Activated naive CD4-positive, alpha-beta T cell treated with anti-CD3 and anti-CD28 coated beads, Interleukin-2, amount 50 U/mL, for 24 hours (primary cell): ENCODE results near the gene APMAP.

Experiments used
- H3K27ac Mint-ChIP-seq: one replicate; pipeline ENCODE4 v1.8.0; 2021; ENCODE audit warnings: mild to moderate bottlenecking, mixed read lengths
- H3K27me3 Mint-ChIP-seq: one replicate; pipeline ENCODE4 v1.8.0; 2021; ENCODE audit warnings: mixed read lengths
- H3K36me3 Mint-ChIP-seq: one replicate; pipeline ENCODE4 v1.8.0; 2021; ENCODE audit warnings: mixed read lengths
- H3K4me1 Mint-ChIP-seq: one replicate; pipeline ENCODE4 v1.8.0; 2021; ENCODE audit warnings: mixed read lengths
- H3K4me3 Mint-ChIP-seq: one replicate; pipeline ENCODE4 v1.8.0; 2021; ENCODE audit warnings: mild to moderate bottlenecking, mixed read lengths
- H3K9me3 Mint-ChIP-seq: one replicate; pipeline ENCODE4 v1.8.0; 2021; ENCODE audit warnings: mixed read lengths

Gene APMAP

DNA sequence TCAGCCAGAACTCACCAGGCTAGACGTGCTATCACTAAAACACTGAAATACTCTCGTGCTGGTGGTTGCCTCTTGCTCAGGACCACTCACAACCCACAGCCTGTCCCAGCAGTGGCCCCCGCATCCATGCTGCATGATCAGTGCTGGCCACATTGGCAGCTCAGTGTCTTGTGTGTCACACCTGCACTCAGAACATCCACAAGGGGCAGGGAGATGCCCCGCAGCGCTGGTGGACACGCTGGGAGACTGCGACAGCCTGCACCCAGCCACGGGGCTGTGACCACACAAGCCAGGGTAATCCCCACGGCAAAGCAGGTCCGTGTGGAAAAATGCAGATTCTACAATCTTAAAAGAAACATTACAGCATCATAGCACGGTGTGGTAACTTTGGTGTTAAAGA is 23.9 kb upstream of the APMAP start:
- Mint-ChIP-seq H3K27ac (no peak overlapping the region), H3K4me1 (no peaks in the 10 kb centered on the region), H3K27me3 (no peaks in the 10 kb centered on the region), H3K4me3 (no peak overlapping the region), H3K9me3 (no peaks in the 10 kb centered on the region), H3K36me3 (peaks cover 3% of the 10 kb centered on the region)

- Mint-ChIP-seq H3K9me3 (no peaks in the 10 kb centered on the region), H3K4me1 (no peaks in the 10 kb centered on the region), H3K36me3 (peaks cover 3% of the 10 kb centered on the region), H3K27me3 (no peaks in the 10 kb centered on the region), H3K27ac (no peak overlapping the region), H3K4me3 (no peak overlapping the region)
Observed at GRCh38 chr20:25015986-25016385, 23.4 kb upstream of the APMAP start.

DNA sequence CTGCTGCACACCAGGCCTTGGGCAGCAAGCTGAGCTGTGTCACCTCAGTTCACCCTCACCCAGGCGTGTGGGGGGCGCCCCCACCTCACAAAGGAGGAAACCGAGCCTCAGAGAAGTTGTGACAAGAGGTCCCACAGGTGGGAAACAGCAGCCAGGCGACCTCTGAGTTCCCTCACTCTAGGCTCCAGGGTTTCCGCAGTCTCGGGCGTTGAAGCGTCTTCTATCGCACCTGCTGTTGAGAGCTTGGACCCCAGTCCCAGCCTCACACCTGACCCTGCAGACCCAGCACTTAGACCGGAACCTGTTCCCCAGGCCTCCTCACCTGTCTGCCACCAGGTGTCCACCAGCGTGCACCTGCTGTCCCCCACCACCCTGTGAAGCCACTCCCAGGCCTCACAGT is 22.3 kb upstream of the APMAP start:
- H3K36me3 Mint-ChIP-seq, result peaks cover 6% of the 10 kb centered on the region
- H3K27ac Mint-ChIP-seq, result peak overlapping the region; percentile 35
- H3K9me3 Mint-ChIP-seq, result no peaks in the 10 kb centered on the region
- no peak overlapping the region for H3K4me3 Mint-ChIP-seq
- H3K27me3 Mint-ChIP-seq, result no peaks in the 10 kb centered on the region
- no peaks in the 10 kb centered on the region for H3K4me1 Mint-ChIP-seq

DNA sequence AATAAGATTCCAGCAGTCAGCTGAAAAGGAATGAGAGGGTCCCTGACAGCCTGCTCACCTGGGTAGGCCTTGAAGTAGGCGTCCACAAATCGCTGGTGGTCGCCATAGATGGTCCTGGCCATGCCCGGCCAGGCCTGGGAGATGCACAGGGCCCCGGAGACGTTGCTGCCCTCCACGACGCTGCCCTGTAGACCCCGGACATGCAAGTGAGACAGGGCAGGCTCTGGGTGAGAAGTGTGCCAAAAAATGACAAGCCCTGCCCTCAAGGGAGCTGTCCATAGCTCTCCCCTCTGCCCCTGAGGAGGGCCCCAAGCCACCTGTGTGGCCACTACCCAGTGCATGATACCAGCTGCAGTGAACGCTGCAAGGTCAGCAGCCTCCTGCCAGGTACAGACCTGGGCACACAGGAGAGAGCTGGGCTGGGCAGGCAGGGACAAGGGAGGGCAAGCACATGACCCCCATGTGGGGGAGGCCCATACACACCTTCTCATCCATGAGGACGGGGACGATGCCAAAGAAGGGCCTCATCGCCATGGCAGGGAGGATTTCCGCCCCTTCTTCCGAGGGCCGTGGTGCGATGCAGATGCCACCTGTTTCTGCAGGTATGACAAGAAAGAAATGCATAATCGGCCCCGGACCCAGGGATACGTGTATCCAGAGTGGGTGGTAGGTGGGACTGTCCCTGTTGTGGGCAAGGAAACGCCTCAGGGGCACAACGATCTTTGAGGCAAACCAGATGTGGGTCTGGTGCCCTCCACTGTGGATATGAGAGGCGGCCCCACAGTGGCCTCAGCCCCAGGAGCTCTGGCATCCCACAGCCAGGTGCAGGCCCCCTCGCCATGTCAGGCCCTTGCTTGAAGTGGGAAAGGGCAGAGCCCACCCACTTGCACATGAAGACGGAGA is 21.2 kb upstream of the APMAP start:
- H3K4me1 Mint-ChIP-seq, result no peaks in the 10 kb centered on the region
- H3K9me3 Mint-ChIP-seq, result no peaks in the 10 kb centered on the region
- peaks cover 6% of the 10 kb centered on the region for H3K36me3 Mint-ChIP-seq
- no peaks in the 10 kb centered on the region for H3K27me3 Mint-ChIP-seq
- no peak overlapping the region for H3K4me3 Mint-ChIP-seq
- no peak overlapping the region for H3K27ac Mint-ChIP-seq

GRCh38 chr20:25012616-25013189 is 20.2 kb upstream of the APMAP start:
- H3K4me3 Mint-ChIP-seq, result no peak overlapping the region
- peaks cover 7% of the 10 kb centered on the region for H3K36me3 Mint-ChIP-seq

DNA sequence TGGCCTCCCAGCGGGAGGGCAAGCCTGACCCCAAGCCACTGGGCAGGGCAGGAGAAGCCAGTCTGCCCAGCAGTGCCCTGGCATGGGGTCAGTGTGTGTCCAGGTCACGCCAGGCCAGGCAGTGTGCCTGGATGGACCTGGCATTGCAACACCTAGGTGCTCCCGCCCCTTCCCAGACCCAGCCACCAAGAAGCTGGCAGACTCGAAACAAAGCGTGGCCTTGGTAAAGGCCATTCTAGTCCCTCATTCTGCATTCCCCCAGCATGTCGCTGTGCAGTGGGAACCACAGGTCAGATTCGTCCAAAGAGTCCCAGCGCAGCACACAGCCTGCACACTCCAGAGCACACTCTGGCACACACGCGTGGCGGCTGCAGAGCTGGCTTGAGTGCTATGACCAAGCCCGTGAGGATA is 19.3 kb upstream of the APMAP start:
- Mint-ChIP-seq H3K4me1 (no peaks in the 10 kb centered on the region), H3K27ac (no peak overlapping the region), H3K27me3 (no peaks in the 10 kb centered on the region), H3K4me3 (no peak overlapping the region), H3K9me3 (no peaks in the 10 kb centered on the region), H3K36me3 (peaks cover 9% of the 10 kb centered on the region)

More at GRCh38 chr20:25012616-25013189, 20.2 kb upstream of the APMAP start:
- Mint-ChIP-seq H3K27me3 (no peaks in the 10 kb centered on the region), H3K4me1 (no peaks in the 10 kb centered on the region), H3K9me3 (no peaks in the 10 kb centered on the region), H3K27ac (peak overlapping the region; percentile 51)

- H3K9me3 Mint-ChIP-seq, result no peaks in the 10 kb centered on the region
- no peak overlapping the region for H3K4me3 Mint-ChIP-seq
- H3K4me1 Mint-ChIP-seq, result no peaks in the 10 kb centered on the region
- H3K36me3 Mint-ChIP-seq, result peaks cover 12% of the 10 kb centered on the region
- no peaks in the 10 kb centered on the region for H3K27me3 Mint-ChIP-seq
- H3K27ac Mint-ChIP-seq, result no peak overlapping the region
Observed at GRCh38 chr20:25011261-25011660, 18.7 kb upstream of the APMAP start.

- Mint-ChIP-seq H3K36me3 (peaks cover 16% of the 10 kb centered on the region), H3K27ac (no peak overlapping the region), H3K27me3 (no peaks in the 10 kb centered on the region), H3K4me1 (no peaks in the 10 kb centered on the region), H3K4me3 (no peak overlapping the region), H3K9me3 (no peaks in the 10 kb centered on the region)
Observed at GRCh38 chr20:25009218-25010145, 16.9 kb upstream of the APMAP start.

GRCh38 chr20:25008388-25009217 is 16.1 kb upstream of the APMAP start:
- Mint-ChIP-seq H3K4me3 (no peak overlapping the region), H3K36me3 (peaks cover 20% of the 10 kb centered on the region), H3K27me3 (no peaks in the 10 kb centered on the region), H3K4me1 (no peaks in the 10 kb centered on the region), H3K27ac (no peak overlapping the region), H3K9me3 (no peaks in the 10 kb centered on the region)

DNA sequence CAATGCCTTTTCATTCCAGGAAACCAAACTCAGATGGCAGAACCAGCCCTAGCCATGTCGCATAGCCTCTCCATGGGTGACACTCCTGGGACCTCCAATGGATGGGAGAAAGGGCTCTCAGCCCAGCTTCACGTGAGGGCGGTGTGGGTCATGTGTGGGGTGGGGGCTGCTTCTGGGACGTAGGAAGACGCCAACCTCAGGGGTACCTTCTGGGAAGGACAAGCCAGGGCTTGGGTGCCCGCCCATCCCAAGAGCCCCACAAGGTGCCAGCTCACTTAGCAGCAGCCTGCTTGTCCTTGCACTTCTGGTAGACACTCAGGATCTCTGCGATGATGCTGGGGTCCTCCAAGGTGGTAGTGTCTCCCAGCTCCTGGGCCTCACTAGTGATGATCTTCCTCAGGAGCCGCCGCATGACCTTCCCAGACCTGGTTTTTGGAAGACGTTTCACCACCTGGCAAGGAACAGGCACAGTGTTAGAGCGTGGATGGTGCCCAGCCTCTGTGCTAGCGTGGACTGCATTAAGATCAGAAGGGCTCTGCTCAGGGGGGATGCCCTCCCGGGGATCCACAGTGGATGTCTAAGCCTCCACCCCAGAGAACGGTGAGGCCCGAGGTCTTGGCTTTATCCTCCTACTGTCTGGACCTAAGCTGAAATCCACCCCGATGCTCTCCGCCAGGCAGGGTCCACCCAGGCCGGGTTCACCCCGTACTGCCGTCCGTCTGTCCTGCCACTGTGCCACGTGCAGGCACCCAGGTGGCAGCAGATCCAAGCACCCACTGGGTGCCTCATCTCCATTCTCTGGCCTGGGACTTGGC is 15.1 kb upstream of the APMAP start:
- H3K27me3 Mint-ChIP-seq, result no peaks in the 10 kb centered on the region
- H3K27ac Mint-ChIP-seq, result no peak overlapping the region
- no peak overlapping the region for H3K4me3 Mint-ChIP-seq
- H3K36me3 Mint-ChIP-seq, result peaks cover 25% of the 10 kb centered on the region
- no peaks in the 10 kb centered on the region for H3K4me1 Mint-ChIP-seq
- H3K9me3 Mint-ChIP-seq, result peaks cover 3% of the 10 kb centered on the region

GRCh38 chr20:25006431-25007167 is 14.0 kb upstream of the APMAP start:
- H3K27ac Mint-ChIP-seq, result no peak overlapping the region
- no peaks in the 10 kb centered on the region for H3K27me3 Mint-ChIP-seq
- H3K36me3 Mint-ChIP-seq, result peaks cover 31% of the 10 kb centered on the region
- no peaks in the 10 kb centered on the region for H3K4me1 Mint-ChIP-seq
- H3K4me3 Mint-ChIP-seq, result no peak overlapping the region
- peaks cover 6% of the 10 kb centered on the region for H3K9me3 Mint-ChIP-seq

DNA sequence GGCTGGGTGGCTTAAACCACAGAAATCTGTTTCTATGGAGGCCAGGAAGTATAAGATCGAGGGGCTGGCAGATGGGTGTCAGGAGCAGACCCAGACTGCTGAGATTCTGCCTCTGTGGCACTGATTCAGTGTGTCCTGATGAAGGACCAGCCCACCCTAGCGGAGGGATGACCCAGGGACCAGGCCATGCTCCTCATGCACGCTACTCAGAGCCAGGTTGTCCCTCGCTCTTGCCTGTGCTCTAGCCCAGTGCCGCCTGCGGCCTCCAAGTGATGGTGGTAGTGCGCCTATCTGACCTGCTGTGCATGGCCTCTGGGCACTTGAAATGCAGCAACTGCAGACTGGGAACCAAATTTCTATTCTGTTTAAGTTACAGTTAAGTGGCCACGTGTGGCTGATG is 13.1 kb upstream of the APMAP start:
- Mint-ChIP-seq H3K4me3 (no peak overlapping the region), H3K4me1 (peaks cover under 1% of the 10 kb centered on the region), H3K9me3 (peaks cover 6% of the 10 kb centered on the region), H3K36me3 (peaks cover 31% of the 10 kb centered on the region), H3K27me3 (no peaks in the 10 kb centered on the region), H3K27ac (no peak overlapping the region)

- Mint-ChIP-seq H3K4me3 (no peak overlapping the region), H3K27ac (no peak overlapping the region), H3K9me3 (peaks cover 6% of the 10 kb centered on the region), H3K36me3 (peaks cover 30% of the 10 kb centered on the region), H3K4me1 (peaks cover 5% of the 10 kb centered on the region), H3K27me3 (no peaks in the 10 kb centered on the region)
Observed at GRCh38 chr20:25005220-25005619, 12.7 kb upstream of the APMAP start.

DNA sequence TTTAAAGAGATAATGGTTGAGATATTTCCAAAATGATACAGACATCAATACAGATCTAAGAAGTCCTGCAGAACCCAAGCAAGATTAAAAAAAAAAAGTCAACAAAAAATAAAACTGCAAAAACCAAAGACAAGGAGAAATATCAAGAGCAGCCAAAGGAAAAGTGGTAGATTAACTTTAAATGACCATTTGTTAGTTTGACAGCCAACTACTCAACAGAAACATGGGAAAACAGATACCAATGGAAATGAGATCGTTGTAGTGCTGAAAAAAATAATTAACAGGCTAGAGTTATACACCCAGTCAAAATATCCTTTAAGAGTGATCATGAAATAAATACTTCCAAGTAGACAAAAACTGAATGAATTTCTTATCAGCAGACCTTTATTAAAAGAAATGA is 10.5 kb upstream of the APMAP start:
- H3K9me3 Mint-ChIP-seq, result peaks cover 6% of the 10 kb centered on the region
- peaks cover 26% of the 10 kb centered on the region for H3K36me3 Mint-ChIP-seq
- H3K4me3 Mint-ChIP-seq, result no peak overlapping the region
- H3K27me3 Mint-ChIP-seq, result no peaks in the 10 kb centered on the region
- no peak overlapping the region for H3K27ac Mint-ChIP-seq
- peaks cover 8% of the 10 kb centered on the region for H3K4me1 Mint-ChIP-seq
